GM12864 (cell line): Measurements from ENCODE around the gene FAM210A.
A peak's percentile ranks its signal among the peaks of the same experiment; 100 is the strongest.

Experiments used
- DNase-seq: peaks from one replicate; pipeline ENCODE4 v3.0.0-alpha.2; 2011; ENCODE audit warnings: low read depth
- H3K4me3 ChIP-seq: 2 replicates; pipeline ENCODE4 v1.5.1; 2011; ENCODE audit warnings: mild to moderate bottlenecking, low read depth, low read length, control low read depth
- CTCF ChIP-seq: IDR thresholded peaks from 2 replicates; pipeline ENCODE4 v1.5.1; 2011; ENCODE audit warnings: low read depth, mild to moderate bottlenecking, moderate library complexity, low read length, control low read depth, inconsistent platforms; ENCODE audit errors: missing control alignments

The FAM210A gene

DNA sequence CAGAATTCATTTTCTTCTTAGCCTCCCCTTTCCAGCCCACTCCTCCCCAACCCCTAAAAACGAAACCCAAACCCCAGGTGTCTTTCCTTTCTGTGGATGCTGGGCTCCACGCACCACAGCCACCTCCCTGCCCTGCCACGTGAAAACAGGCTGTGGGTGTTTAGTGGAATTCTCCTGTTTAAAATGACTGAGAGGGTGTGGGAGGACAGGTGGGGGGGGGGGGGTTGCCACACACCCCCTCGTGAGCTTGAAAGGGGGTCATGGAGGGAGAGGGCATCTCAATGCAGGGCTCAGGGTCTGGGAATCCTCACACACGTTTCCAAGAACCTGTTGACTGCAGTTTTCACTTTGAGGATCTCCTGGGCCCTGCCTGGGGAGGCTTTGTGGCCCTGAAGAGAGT, 110.3 kb downstream of the FAM210A start:
- TF ChIP-seq CTCF: no peak
- no peak for DNase-seq
- H3K4me3 ChIP-seq: peak overlapping the region; percentile 57; the same call in 1 of the 2 replicates

GRCh38 chr18:13615432-13615861, 110.9 kb downstream of the FAM210A start:
- TF ChIP-seq CTCF: no peak
- peak overlapping the region; percentile 57; the same call in 1 of the 2 replicates for H3K4me3 ChIP-seq
- no peak for DNase-seq

DNA sequence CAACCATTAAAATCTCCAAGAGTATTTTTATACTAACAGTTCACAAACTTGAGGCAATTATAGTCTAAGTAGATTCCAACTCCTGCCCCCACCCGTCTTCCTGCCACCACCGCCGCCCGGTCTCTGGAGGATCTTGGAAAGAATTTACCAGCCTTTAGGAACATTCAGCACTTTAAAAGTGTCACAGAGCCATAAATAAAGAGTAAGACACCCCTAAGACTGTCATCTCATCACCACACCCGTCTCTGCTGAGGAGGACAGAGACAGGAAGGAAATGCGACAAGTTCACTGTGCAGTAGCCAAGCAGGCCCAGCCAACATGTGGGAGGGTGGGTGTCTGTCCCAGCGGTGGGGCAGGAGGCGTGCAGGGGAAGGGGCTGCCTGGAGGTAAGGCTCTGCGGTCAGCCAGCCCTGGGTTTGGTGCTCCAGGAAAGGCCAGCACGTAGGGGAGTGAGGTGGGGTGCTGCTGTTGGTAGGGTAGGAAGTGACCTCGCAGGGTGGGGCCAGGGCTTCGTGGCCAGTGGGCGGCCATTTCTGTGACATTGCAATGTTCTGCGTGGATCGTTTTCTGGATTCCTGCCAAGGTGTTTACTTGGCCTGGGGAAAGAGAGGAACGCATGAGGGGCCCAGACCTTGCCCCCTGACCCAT, 111.6 kb downstream of the FAM210A start:
- no peak for TF ChIP-seq CTCF
- DNase-seq: no peak
- peak overlapping the region; percentile 57 for H3K4me3 ChIP-seq

DNA sequence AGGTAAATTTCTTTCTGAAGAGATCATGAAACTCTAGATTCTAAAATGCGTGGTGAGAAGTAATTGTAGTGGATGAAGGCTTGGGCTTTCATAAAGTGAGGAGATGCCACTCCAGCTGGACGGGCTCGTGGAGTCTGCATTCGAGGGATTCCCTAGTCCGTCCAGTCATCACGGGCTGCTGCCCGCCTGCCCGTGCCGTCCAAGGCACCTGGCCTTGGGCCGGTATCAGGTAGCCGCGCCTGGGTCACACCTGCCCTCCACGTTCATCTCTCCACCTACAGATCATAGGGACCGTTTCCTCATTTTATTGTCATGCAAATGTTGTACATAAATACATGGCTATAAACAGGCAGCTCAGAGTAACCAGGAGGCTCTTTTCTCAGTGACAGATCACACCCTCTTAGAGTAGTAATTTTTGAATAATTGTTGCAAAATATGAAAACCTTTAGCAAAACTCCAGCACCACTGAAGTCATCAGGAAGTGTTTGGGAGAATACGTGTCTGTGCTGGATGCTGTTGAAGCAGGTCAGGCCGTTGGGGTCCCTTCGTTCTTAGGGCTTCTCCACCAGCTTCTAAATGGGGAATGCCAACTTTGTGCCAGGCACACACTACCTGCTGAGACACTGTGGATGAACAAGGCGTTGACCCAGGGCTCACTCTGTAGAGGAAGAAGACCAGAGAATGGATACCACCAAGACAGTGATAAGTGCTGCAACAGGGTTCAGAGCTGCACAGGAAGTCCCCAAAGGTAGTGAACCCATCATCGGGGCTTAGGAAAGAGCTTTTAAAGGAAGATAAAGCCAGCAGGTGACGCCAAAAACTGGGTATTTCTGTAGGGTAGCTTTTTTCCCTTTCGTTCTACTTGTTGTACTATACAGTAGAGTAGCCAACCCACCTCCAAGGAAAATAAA, 112.5 kb downstream of the FAM210A start:
- TF ChIP-seq CTCF: no peak
- H3K4me3 ChIP-seq: peak overlapping the region; percentile 57
- DNase-seq: no peak
